Sigmoid colon (tissue), 7 donors: Measurements from ENCODE around the gene TEX261. TPM values are rescaled to one million over a fixed set of nuclear protein-coding genes. Genes with fewer than 3 reads are reported as not detected.

ENCODE experiments used
- DNase-seq: peaks from one replicate; pipeline ENCODE4 v3.0.0-alpha.2; 2019
- H3K27ac ChIP-seq, 4 donors: fragments of 200-600 bp; sonication (generic); one replicate each; pipeline ENCODE4 v1.5.1; 2016 to 2019; ENCODE audit warnings: mild to moderate bottlenecking in 1 of 4
- H3K27me3 ChIP-seq, 3 donors: fragments of 200-600 bp; sonication (generic); one replicate each; pipeline ENCODE4 v1.5.1; 2019; ENCODE audit warnings: mild to moderate bottlenecking in 1 of 3
- H3K36me3 ChIP-seq, 4 donors: fragments of 200-600 bp; sonication (generic); one replicate each; pipeline ENCODE4 v1.5.1; 2016 to 2019
- H3K4me1 ChIP-seq, 4 donors: fragments of 200-600 bp; sonication (generic); one replicate each; pipeline ENCODE4 v1.5.1; 2017 to 2019
- H3K4me3 ChIP-seq, 4 donors: fragments of 200-600 bp; sonication (generic); one replicate each; pipeline ENCODE4 v1.5.1; 2017 to 2019; ENCODE audit warnings: mild to moderate bottlenecking in 2 of 4, moderate library complexity in 1 of 4
- H3K9me3 ChIP-seq, 4 donors: fragments of 200-600 bp in 3 of 4; sonication (generic) in 3 of 4; one replicate each; pipeline versions ENCODE4 v1.5.1 to v1.6.1; 2013 to 2019
- EP300 ChIP-seq, 4 donors: sonication (generic); formaldehyde crosslinking; IDR thresholded peaks; one replicate each; pipeline ENCODE4 v1.6.1; 2017; ENCODE audit warnings: antibody characterized with exemption in 4 of 4
- POLR2A ChIP-seq, 2 donors: fragments of 450-650 bp; IDR thresholded peaks; one replicate each; pipeline ENCODE4 v1.6.1; 2016; ENCODE audit warnings: antibody characterized with exemption in 2 of 2, mild to moderate bottlenecking in 2 of 2, moderate library complexity in 2 of 2
- POLR2AphosphoS5 ChIP-seq, 4 donors: sonication (generic); formaldehyde crosslinking; IDR thresholded peaks; one replicate each; pipeline ENCODE4 v1.6.1; 2017; ENCODE audit warnings: antibody characterized with exemption in 4 of 4
- WGBS, 2 donors: extraction: QIAGEN DNeasy Blood & Tissue Kit; methylation state at CpG; one replicate each; pipeline ENCODE4 v1.1.7; 2013; 5-methylcytosine and 5-hydroxymethylcytosine counted together
- intact Hi-C: fragments of 100-400 bp; cut with DNase I; formaldehyde crosslinking; loops from one replicate; pipeline ENCODE4 v1.15.1; 2023
- polyA plus RNA-seq, 3 donors: library from polyadenylated mRNA; stranded (reverse); fragments of 200-250 nt; gene quantifications; one replicate each; pipeline ENCODE4 v1.2.3, GENCODE V29; 2013
- total RNA-seq, 4 donors: library from RNA; depleted of rRNA; stranded (reverse); fragments of >200 nt; gene quantifications; one replicate each; pipeline ENCODE4 v1.1.0, GENCODE V29; 2016
- TF ChIP-seq, protein P1 (sequence below), 4 experiments: fragments of 450-650 bp in 3 of 4; fragments of 200-600 bp in 1 of 4; IDR thresholded peaks; one replicate each; pipeline ENCODE4 v1.5.1; 2016 to 2019; ENCODE audit warnings: antibody characterized with exemption in 4 of 4, mild to moderate bottlenecking in 3 of 4, moderate library complexity in 2 of 4
- donor health status: healthy with polysubstance abuse.
- donor health status: Bipolar disorder and iron deficiency.
- donor health status: healthy.

Gene TEX261
- total and polyA plus RNA-seq, 7 donors: 12.0 to 47.6 (median 21.3) TPM

DNA sequence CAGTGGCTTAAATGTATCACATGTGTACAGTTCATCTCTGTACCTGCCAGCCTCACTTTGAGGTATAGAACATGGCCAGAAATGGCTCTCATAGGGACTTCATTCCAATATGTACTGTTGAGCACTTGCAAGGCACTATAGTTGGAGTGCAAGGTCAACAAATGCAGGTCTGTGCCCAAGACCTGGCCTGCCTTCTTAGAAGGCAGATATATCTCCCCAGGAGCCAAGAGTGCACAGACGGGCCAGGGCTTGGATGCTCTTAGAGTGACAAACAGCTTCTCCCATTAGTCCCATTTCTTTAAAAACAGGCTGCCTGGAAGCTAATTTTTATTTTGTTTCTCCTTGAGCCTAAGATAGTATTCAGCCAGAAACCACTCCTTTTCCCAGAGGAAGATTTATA, 7.3 kb downstream of the TEX261 start:
- no peaks in the 10 kb centered on the region for H3K27me3 ChIP-seq
- no peak overlapping the region for H3K27ac ChIP-seq
- peaks cover 0 to 16% (median 2%) of the 10 kb centered on the region in 4 donors for H3K4me1 ChIP-seq
- no peak overlapping the region for H3K4me3 ChIP-seq
- peaks cover 13 to 70% (median 49%) of the 10 kb centered on the region in 4 donors for H3K36me3 ChIP-seq
- no peak for TF ChIP-seq POLR2AphosphoS5 (IDR thresholded peaks at IDR 0.05)
- TF ChIP-seq, protein P1, sequence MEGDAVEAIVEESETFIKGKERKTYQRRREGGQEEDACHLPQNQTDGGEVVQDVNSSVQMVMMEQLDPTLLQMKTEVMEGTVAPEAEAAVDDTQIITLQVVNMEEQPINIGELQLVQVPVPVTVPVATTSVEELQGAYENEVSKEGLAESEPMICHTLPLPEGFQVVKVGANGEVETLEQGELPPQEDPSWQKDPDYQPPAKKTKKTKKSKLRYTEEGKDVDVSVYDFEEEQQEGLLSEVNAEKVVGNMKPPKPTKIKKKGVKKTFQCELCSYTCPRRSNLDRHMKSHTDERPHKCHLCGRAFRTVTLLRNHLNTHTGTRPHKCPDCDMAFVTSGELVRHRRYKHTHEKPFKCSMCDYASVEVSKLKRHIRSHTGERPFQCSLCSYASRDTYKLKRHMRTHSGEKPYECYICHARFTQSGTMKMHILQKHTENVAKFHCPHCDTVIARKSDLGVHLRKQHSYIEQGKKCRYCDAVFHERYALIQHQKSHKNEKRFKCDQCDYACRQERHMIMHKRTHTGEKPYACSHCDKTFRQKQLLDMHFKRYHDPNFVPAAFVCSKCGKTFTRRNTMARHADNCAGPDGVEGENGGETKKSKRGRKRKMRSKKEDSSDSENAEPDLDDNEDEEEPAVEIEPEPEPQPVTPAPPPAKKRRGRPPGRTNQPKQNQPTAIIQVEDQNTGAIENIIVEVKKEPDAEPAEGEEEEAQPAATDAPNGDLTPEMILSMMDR (IDR thresholded peaks at IDR 0.05): no peak
- intact Hi-C loops: no loop called here
- no peaks in the 10 kb centered on the region for H3K9me3 ChIP-seq
- 82 to 94% methylated on average over 1 of the region's 1 CpG for WGBS, 2 donors
- no peak for DNase-seq

DNA sequence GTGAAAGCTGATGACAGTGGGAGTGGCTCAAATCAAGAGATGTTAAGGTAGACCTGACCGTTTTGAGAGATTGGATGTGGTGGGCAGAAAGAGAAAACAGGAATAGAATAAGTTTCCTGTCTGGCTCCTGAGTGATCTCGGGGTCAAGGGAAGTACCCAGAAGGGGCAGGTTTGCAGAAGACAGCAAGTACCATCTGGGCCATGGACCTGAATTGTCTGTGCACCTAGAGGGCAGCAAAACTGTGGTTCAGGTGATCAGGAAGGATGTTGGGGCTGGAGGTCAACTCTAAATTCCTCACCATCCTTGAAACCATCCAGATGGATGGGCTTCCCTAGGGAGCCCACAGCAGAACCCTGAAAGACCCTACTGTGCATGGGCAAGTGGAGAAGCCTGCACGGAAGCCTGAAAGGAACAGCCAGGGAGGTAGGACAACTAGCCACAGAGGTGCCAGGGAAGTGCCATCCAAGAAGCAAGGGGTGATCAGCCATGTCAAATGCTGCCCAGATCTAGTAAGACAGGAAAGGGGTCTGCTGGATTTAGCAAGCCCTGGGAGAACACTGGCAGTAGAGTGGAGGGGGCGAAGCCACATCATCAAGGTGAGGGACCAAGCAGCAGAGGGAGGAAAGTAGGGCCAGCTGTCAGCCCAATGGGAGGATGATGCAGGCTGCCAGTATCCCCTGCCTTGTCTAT, 8.0 kb downstream of the TEX261 start:
- H3K4me3 ChIP-seq: no peak overlapping the region
- H3K36me3 ChIP-seq: peaks cover 13 to 64% (median 47%) of the 10 kb centered on the region in 4 donors
- no peaks in the 10 kb centered on the region for H3K9me3 ChIP-seq
- TF ChIP-seq POLR2AphosphoS5 (IDR thresholded peaks at IDR 0.05): no peak
- TF ChIP-seq POLR2A (IDR thresholded peaks at IDR 0.05): no peak
- no peak for TF ChIP-seq EP300 (IDR thresholded peaks at IDR 0.05)
- TF ChIP-seq, protein P1 (IDR thresholded peaks at IDR 0.05): no peak
- H3K27me3 ChIP-seq: no peaks in the 10 kb centered on the region
- 86 to 91% methylated on average over 4 of the region's 4 CpGs for WGBS, 2 donors
- intact Hi-C loops: no loop called here
- no peak overlapping the region for H3K27ac ChIP-seq
- peak; percentile 44 for DNase-seq
- H3K4me1 ChIP-seq: peaks cover 0 to 9% (median 0%) of the 10 kb centered on the region in 4 donors

DNA sequence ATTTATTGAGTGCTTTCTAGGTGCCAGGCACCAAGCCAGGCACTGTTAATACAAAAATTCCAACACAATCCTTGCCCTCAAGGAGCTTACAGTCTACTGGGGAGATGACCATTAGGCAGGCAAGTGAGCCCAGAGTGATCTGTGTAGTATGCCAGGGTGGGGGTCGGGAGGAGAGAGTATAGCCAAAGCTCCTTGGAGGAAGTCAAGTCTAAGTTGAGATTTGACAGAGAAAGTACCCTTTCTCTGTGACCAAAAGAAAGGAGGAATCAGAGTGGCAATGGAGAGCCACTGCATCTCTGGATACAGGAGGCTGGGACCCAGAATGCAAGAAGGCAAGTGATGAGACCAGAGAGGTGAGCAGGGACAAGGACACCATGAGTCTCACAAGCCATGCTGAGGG, 8.7 kb downstream of the TEX261 start:
- Histone ChIP-seq H3K4me1 (peaks cover 0 to 8% (median 0%) of the 10 kb centered on the region in 4 donors), H3K27me3 (no peaks in the 10 kb centered on the region), H3K36me3 (peaks cover 13 to 57% (median 40%) of the 10 kb centered on the region in 4 donors), H3K4me3 (no peak overlapping the region), H3K27ac (no peak overlapping the region), H3K9me3 (no peaks in the 10 kb centered on the region)
- TF ChIP-seq POLR2A (IDR thresholded peaks at IDR 0.05): no peak
- TF ChIP-seq, protein P1 (IDR thresholded peaks at IDR 0.05): no peak
- no peak for TF ChIP-seq EP300 (IDR thresholded peaks at IDR 0.05)
- TF ChIP-seq POLR2AphosphoS5 (IDR thresholded peaks at IDR 0.05): no peak
- peak; percentile 20 for DNase-seq
- WGBS, 2 donors: 96 to 99% methylated on average over 1 of the region's 1 CpG
- intact Hi-C loops: no loop called here

DNA sequence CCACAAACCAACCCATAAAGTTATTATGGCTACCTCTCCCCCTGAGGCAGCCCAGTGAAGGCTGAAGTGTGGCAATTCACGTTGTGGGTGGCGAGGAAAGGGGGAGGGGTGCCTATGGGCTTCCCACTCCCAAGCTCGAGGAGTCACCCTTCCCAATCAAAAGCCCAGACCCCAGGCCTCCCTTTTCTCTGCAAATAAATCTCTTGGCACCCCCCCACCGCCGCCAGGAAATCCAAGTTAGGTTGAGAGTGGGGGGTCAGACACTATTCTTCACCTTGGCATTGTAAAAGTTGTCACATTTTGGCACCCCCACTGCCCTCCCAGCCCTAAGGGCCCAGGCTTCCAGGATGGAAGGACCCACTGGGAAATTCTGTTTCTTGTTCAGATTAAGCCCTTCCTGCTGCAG, 9.4 kb downstream of the TEX261 start:
- peak; percentile 60 for DNase-seq
- WGBS, 2 donors: 75 to 77% methylated on average over 5 of the region's 5 CpGs
- H3K27ac ChIP-seq: no peak overlapping the region
- no peaks in the 10 kb centered on the region for H3K9me3 ChIP-seq
- H3K4me3 ChIP-seq: no peak overlapping the region
- peaks cover 13 to 50% (median 37%) of the 10 kb centered on the region in 4 donors for H3K36me3 ChIP-seq
- intact Hi-C loops: no loop called here
- H3K4me1 ChIP-seq: peaks cover 0 to 8% (median 0%) of the 10 kb centered on the region in 4 donors
- no peaks in the 10 kb centered on the region for H3K27me3 ChIP-seq
- TF ChIP-seq, protein P1 (IDR thresholded peaks at IDR 0.05): no peak
- TF ChIP-seq POLR2A (IDR thresholded peaks at IDR 0.05): no peak
- TF ChIP-seq POLR2AphosphoS5 (IDR thresholded peaks at IDR 0.05): no peak
- no peak for TF ChIP-seq EP300 (IDR thresholded peaks at IDR 0.05)
